Measurements from ENCODE around the gene GTF2H1.

DNA sequence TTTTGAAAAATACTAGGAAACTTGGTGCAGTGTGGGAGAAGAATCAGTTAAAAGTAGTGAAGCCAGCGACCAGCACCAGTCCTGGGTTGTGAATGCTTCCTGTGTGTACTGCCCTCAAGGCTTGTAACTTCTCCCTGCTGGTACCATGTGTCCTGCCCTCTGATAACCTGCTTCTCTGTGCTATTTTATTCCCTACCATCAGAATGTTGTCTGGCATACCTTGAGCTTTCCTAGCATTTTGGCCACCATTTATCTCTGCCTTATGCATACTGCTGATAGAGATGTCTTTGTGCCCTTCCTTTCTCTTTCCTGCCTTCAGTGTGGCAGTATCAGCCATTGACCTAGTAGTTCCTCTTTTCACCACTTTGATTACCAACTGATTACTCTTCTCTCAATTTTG is 2.0 kb downstream of the GTF2H1 start:
- TF ChIP-seq, protein P1, sequence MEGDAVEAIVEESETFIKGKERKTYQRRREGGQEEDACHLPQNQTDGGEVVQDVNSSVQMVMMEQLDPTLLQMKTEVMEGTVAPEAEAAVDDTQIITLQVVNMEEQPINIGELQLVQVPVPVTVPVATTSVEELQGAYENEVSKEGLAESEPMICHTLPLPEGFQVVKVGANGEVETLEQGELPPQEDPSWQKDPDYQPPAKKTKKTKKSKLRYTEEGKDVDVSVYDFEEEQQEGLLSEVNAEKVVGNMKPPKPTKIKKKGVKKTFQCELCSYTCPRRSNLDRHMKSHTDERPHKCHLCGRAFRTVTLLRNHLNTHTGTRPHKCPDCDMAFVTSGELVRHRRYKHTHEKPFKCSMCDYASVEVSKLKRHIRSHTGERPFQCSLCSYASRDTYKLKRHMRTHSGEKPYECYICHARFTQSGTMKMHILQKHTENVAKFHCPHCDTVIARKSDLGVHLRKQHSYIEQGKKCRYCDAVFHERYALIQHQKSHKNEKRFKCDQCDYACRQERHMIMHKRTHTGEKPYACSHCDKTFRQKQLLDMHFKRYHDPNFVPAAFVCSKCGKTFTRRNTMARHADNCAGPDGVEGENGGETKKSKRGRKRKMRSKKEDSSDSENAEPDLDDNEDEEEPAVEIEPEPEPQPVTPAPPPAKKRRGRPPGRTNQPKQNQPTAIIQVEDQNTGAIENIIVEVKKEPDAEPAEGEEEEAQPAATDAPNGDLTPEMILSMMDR (conservative IDR thresholded peaks at IDR 0.05), result no peak
- TF ChIP-seq ZFX (IDR thresholded peaks at IDR 0.05), result no peak
